ENCODE results near the gene BLACAT1. TPM values are rescaled to one million over a fixed set of nuclear protein-coding genes. Genes with fewer than 3 reads are reported as not detected.

The BLACAT1 gene
- total and polyA plus RNA-seq, 2 of the 4 experiments (the other 2 are of a cell fraction): under 0.01 to 0.05 TPM

- H2AK9ac ChIP-seq (replicated peaks; ENCODE audit: low read depth, low read length, poor library complexity): no peak overlapping the region
- TF ChIP-seq SMC3 (IDR thresholded peaks at IDR 0.05; ENCODE audit: low read depth, low read length) (no peak), RAD21 (IDR thresholded peaks at IDR 0.05; ENCODE audit: low read length) (no peak), MXI1 (IDR thresholded peaks at IDR 0.05; ENCODE audit: borderline replicate concordance, low read depth, low read length) (no peak), BHLHE40 (IDR thresholded peaks at IDR 0.05; ENCODE audit: low read depth, low read length) (no peak), FOS (IDR thresholded peaks at IDR 0.05; ENCODE audit: low read depth, low read length) (no peak), NFE2L2 (IDR thresholded peaks at IDR 0.05; ENCODE audit: low read depth, low read length) (no peak), ELK1 (IDR thresholded peaks at IDR 0.05; ENCODE audit: borderline replicate concordance, low read depth, low read length) (no peak), RFX5 (IDR thresholded peaks at IDR 0.05; ENCODE audit: low read depth, low read length) (no peak), MAZ (IDR thresholded peaks at IDR 0.05; ENCODE audit: borderline replicate concordance, low read depth, low read length) (no peak), CEBPB (IDR thresholded peaks at IDR 0.05; ENCODE audit: low read depth, low read length) (no peak), MAFK (IDR thresholded peaks at IDR 0.05; ENCODE audit: low read depth, low read length) (no peak), RCOR1 (IDR thresholded peaks at IDR 0.05; ENCODE audit: insufficient replicate concordance, low read length) (no peak), USF2 (IDR thresholded peaks at IDR 0.05; ENCODE audit: low read depth, low read length) (no peak), POLR2A (IDR thresholded peaks at IDR 0.05; ENCODE audit: low read depth, low read length) (no peak), CHD1 (IDR thresholded peaks at IDR 0.05; ENCODE audit: low read depth, low read length) (no peak)
- H3K36me3 ChIP-seq (ENCODE audit: control insufficient read depth, insufficient read depth, low read length): no peaks in the 10 kb centered on the region
- ATAC-seq (ENCODE audit: low read depth) (no peak), DNase-seq (no peak)
- H2AFZ ChIP-seq (replicated peaks; ENCODE audit: low read length, poor library complexity): no peak overlapping the region
- intact Hi-C loops (cut with micrococcal nuclease): no loop called here
- H2BK15ac ChIP-seq (ENCODE audit: low read depth, low read length): no peak overlapping the region
- no peak overlapping the region for H3K23ac ChIP-seq (ENCODE audit: low read depth, low read length)
- H3K56ac ChIP-seq (ENCODE audit: extremely low read depth, insufficient read depth, low read length): no peak overlapping the region
- no peak overlapping the region for H4K91ac ChIP-seq (ENCODE audit: insufficient read depth, low read depth, low read length)
- dilution Hi-C loops (cut with HindIII; ENCODE audit: low sequenced_read_pairs, unreplicated experiment): no loop called here
- H3K4me1 ChIP-seq (ENCODE audit: control insufficient read depth, insufficient read depth, low read length): no peaks in the 10 kb centered on the region; the same call in 1 of the 2 replicates
- no peak overlapping the region for H3K4ac ChIP-seq (ENCODE audit: low read depth, low read length)
- H4K8ac ChIP-seq (ENCODE audit: low read depth in 2 of 2, low read length in 2 of 2): no peak overlapping the region
- H3K18ac ChIP-seq (ENCODE audit: low read depth, low read length): no peak overlapping the region
- WGBS, 2 experiments (ENCODE audit: extremely low coverage in 2 of 2, insufficient read length in 1 of 2): 100% methylated on average over 2 of the region's 6 CpGs; no CpG with 5 or more reads in 1 of the 2 experiments
- no peak overlapping the region for H3K27ac ChIP-seq (ENCODE audit: insufficient read depth, low read length)
- no peak overlapping the region for H2AK5ac ChIP-seq (ENCODE audit: low read depth, low read length)
- no peak overlapping the region for H3K4me2 ChIP-seq (ENCODE audit: low read depth, low read length)
- H3K14ac ChIP-seq (replicated peaks; ENCODE audit: low read depth, low read length): no peak overlapping the region
- H3K4me3 ChIP-seq (ENCODE audit: insufficient read depth, low read depth, low read length): no peak overlapping the region
- CTCF ChIA-PET: no interaction called here
- H4K5ac ChIP-seq (ENCODE audit: low read depth, low read length): no peak overlapping the region
- peaks cover 53% of the 10 kb centered on the region for H3K27me3 ChIP-seq (ENCODE audit: control insufficient read depth, insufficient read depth, low read length)
- H3K9ac ChIP-seq (ENCODE audit: low read depth, low read length): no peak overlapping the region
- BruUV-seq (replicated peaks): no TSS peak
- no peak overlapping the region for H2BK20ac ChIP-seq (ENCODE audit: low read depth, low read length)
- H2BK5ac ChIP-seq (ENCODE audit: low read depth, low read length, poor library complexity, severe bottlenecking): no peak overlapping the region
- H3K9me3 ChIP-seq (ENCODE audit: control insufficient read depth, insufficient read depth, low read length): no peaks in the 10 kb centered on the region
- H3K79me1 ChIP-seq (ENCODE audit: low read depth in 1 of 2, low read length in 2 of 2): no peaks in the 10 kb centered on the region
- no peaks in the 10 kb centered on the region for H4K20me1 ChIP-seq (ENCODE audit: insufficient read depth, low read length)
- POLR2A ChIA-PET (ENCODE audit: unreplicated experiment): no interaction called here
- in situ Hi-C loops (cut with MboI; ENCODE audit: low sequenced_read_pairs): no loop called here
- H2BK120ac ChIP-seq (ENCODE audit: low read depth, low read length): no peak overlapping the region
- H3K9me1 ChIP-seq (ENCODE audit: insufficient read depth, low read length): no peaks in the 10 kb centered on the region; the same call in 1 of the 2 replicates
These were observed 7.1 kb downstream of the BLACAT1 start for GRCh38 chr1:205448540-205449253.

Data from IMR-90 (cell line).